GM18861 (cell line): ENCODE results near the gene SLC22A2.
"Not testable (repeated sequence)": the region's sequence is repeated elsewhere in the genome, so short reads cannot be mapped to it uniquely, and the experiment has no call there.

Source experiments
- ATAC-seq: cut with Tn5 transposase; IDR thresholded peaks from one replicate; pipeline ENCODE4 v1.9.1; 2021; ENCODE audit not compliant: unreplicated experiment

SLC22A2 gene

GRCh38 chr6:160258346-160259142, at the start of gene SLC22A2:
Gene SLC22A2 (minus strand): TSS chr6:160258821. CDS start chr6:160258757, 64 bp downstream.
- ATAC-seq = no peak

- no peak for ATAC-seq
Measured at GRCh38 chr6:160305926-160306713, 47.5 kb upstream of the SLC22A2 start.

GRCh38 chr6:160303806-160304205, 45.2 kb upstream of the SLC22A2 start:
- no peak for ATAC-seq

- ATAC-seq = not testable (repeated sequence)
Measured at GRCh38 chr6:160302431-160303082, 43.9 kb upstream of the SLC22A2 start.

GRCh38 chr6:160301339-160301738, 42.7 kb upstream of the SLC22A2 start:
- no peak for ATAC-seq

- ATAC-seq = no peak
Measured at GRCh38 chr6:160300076-160300695, 41.6 kb upstream of the SLC22A2 start.

GRCh38 chr6:160299559-160299958, 40.9 kb upstream of the SLC22A2 start:
- ATAC-seq = no peak

GRCh38 chr6:160298121-160298520, 39.5 kb upstream of the SLC22A2 start:
- no peak for ATAC-seq

- no peak for ATAC-seq
Measured at GRCh38 chr6:160297310-160297709, 38.7 kb upstream of the SLC22A2 start.

GRCh38 chr6:160293844-160294243, 35.2 kb upstream of the SLC22A2 start:
- no peak for ATAC-seq

- no peak for ATAC-seq
Measured at GRCh38 chr6:160285541-160286105, 27.0 kb upstream of the SLC22A2 start.

GRCh38 chr6:160284575-160284974, 26.0 kb upstream of the SLC22A2 start:
- no peak for ATAC-seq

GRCh38 chr6:160282444-160282843, 23.8 kb upstream of the SLC22A2 start:
- ATAC-seq = no peak

- no peak for ATAC-seq
Measured at GRCh38 chr6:160279850-160280249, 21.2 kb upstream of the SLC22A2 start.

GRCh38 chr6:160278786-160279310, 20.2 kb upstream of the SLC22A2 start:
- ATAC-seq = no peak

GRCh38 chr6:160278311-160278710, 19.7 kb upstream of the SLC22A2 start:
- no peak for ATAC-seq

GRCh38 chr6:160277546-160277945, 18.9 kb upstream of the SLC22A2 start:
- no peak for ATAC-seq

- ATAC-seq = no peak
Measured at GRCh38 chr6:160277144-160277543, 18.5 kb upstream of the SLC22A2 start.

- no peak for ATAC-seq
Measured at GRCh38 chr6:160276126-160276525, 17.5 kb upstream of the SLC22A2 start.

- no peak for ATAC-seq
Measured at GRCh38 chr6:160275511-160276003, 16.9 kb upstream of the SLC22A2 start.
